IMR-90 (cell line): ENCODE measurements around the gene IL2RA. TPM values are rescaled to one million over a fixed set of nuclear protein-coding genes. Genes with fewer than 3 reads are reported as not detected.

Source experiments
- ATAC-seq: fragments of 200-7000 bp; cut with Tn5 transposase; 2 replicates; pipeline ENCODE4 v1.9.1; 2020; ENCODE audit warnings: low read depth, mild to moderate bottlenecking, moderate library complexity
- BruUV-seq: library from RNA; stranded (reverse); fragments of 400-500 nt; replicated peaks from 2 replicates; lab custom pipeline; 2021; lab: Mats Ljungman, UMichigan
- CTCF ChIA-PET: fragments of 300-600 bp; formaldehyde crosslinking; extraction: SDS; loops from one replicate; lab custom pipeline; 2021; ENCODE audit warnings: antibody characterized with exemption; lab: Yijun Ruan, JAX
- POLR2A ChIA-PET: fragments of 300-600 bp; sonication (Branson Sonifier 250); formaldehyde crosslinking; loops from one replicate; lab custom pipeline; 2022; ENCODE audit warnings: antibody characterized with exemption; ENCODE audit not compliant: unreplicated experiment; lab: Charles Lee
- DNase-seq: peaks from one replicate; pipeline ENCODE4 v3.0.0; 2013
- H2AFZ ChIP-seq: replicated peaks from 2 replicates; pipeline ENCODE3; 2013; ENCODE audit warnings: low read length, mild to moderate bottlenecking; ENCODE audit not compliant: poor library complexity
- H2AK5ac ChIP-seq: 2 replicates; pipeline ENCODE4 v1.6.1; 2013; ENCODE audit warnings: low read depth, low read length, inconsistent platforms
- H2AK9ac ChIP-seq: replicated peaks from 2 replicates; pipeline ENCODE3; 2013; ENCODE audit warnings: mild to moderate bottlenecking, low read depth, low read length, moderate library complexity; ENCODE audit not compliant: poor library complexity
- H2BK120ac ChIP-seq: 2 replicates; pipeline ENCODE4 v1.6.1; 2013; ENCODE audit warnings: low read depth, low read length, inconsistent platforms
- H2BK15ac ChIP-seq: 3 replicates; pipeline ENCODE4 v1.6.1; 2013; ENCODE audit warnings: low read depth, low read length, inconsistent platforms
- H2BK20ac ChIP-seq: 2 replicates; pipeline ENCODE4 v1.6.1; 2013; ENCODE audit warnings: low read depth, mild to moderate bottlenecking, inconsistent platforms, low read length, moderate library complexity
- H2BK5ac ChIP-seq: 2 replicates; pipeline ENCODE4 v1.6.1; 2013; ENCODE audit warnings: mild to moderate bottlenecking, low read depth, low read length, inconsistent platforms; ENCODE audit not compliant: poor library complexity, severe bottlenecking
- H3K14ac ChIP-seq: replicated peaks from 2 replicates; pipeline ENCODE4 v1.6.1; 2013; ENCODE audit warnings: low read depth, low read length, inconsistent platforms
- H3K18ac ChIP-seq: 2 replicates; pipeline ENCODE4 v1.6.1; 2013; ENCODE audit warnings: low read depth, low read length, control low read depth
- H3K23ac ChIP-seq: 2 replicates; pipeline ENCODE4 v1.6.1; 2013; ENCODE audit warnings: low read depth, low read length, inconsistent platforms
- H3K27ac ChIP-seq: 2 replicates; pipeline ENCODE4 v1.5.1; 2013; ENCODE audit warnings: mild to moderate bottlenecking, control low read depth, low read length; ENCODE audit not compliant: insufficient read depth
- H3K27me3 ChIP-seq: 2 replicates; pipeline ENCODE4 v1.6.1; 2013; ENCODE audit warnings: low read length; ENCODE audit not compliant: control insufficient read depth, insufficient read depth
- H3K36me3 ChIP-seq: 2 replicates; pipeline ENCODE4 v1.6.1; 2013; ENCODE audit warnings: low read length, mixed read lengths; ENCODE audit not compliant: control insufficient read depth, insufficient read depth
- H3K4ac ChIP-seq: 2 replicates; pipeline ENCODE4 v1.6.1; 2013; ENCODE audit warnings: low read depth, low read length, inconsistent platforms
- H3K4me1 ChIP-seq: 2 replicates; pipeline ENCODE4 v1.6.1; 2013; ENCODE audit warnings: low read length, mixed read lengths; ENCODE audit not compliant: control insufficient read depth, insufficient read depth
- H3K4me2 ChIP-seq: 2 replicates; pipeline ENCODE4 v1.6.1; 2013; ENCODE audit warnings: low read depth, mild to moderate bottlenecking, control low read depth, low read length, moderate library complexity
- H3K4me3 ChIP-seq: 2 replicates; pipeline ENCODE4 v1.5.1; 2013; ENCODE audit warnings: low read depth, mild to moderate bottlenecking, control low read depth, low read length, moderate library complexity; ENCODE audit not compliant: insufficient read depth
- H3K56ac ChIP-seq: 2 replicates; pipeline ENCODE4 v1.6.1; 2013; ENCODE audit warnings: low read length, inconsistent platforms; ENCODE audit not compliant: insufficient read depth; ENCODE audit errors: extremely low read depth
- H3K79me1 ChIP-seq, 2 experiments: 2 replicates each; pipeline ENCODE4 v1.6.1; 2013; ENCODE audit warnings: low read length in 2 of 2, inconsistent platforms in 1 of 2, low read depth in 1 of 2
- H3K9ac ChIP-seq: 2 replicates; pipeline ENCODE4 v1.6.1; 2013; ENCODE audit warnings: low read depth, low read length, control low read depth
- H3K9me1 ChIP-seq: 2 replicates; pipeline ENCODE4 v1.6.1; 2013; ENCODE audit warnings: low read length, inconsistent platforms; ENCODE audit not compliant: insufficient read depth
- H3K9me3 ChIP-seq: 2 replicates; pipeline ENCODE4 v1.6.1; 2013; ENCODE audit warnings: low read length; ENCODE audit not compliant: control insufficient read depth, insufficient read depth
- H4K20me1 ChIP-seq: 2 replicates; pipeline ENCODE4 v1.6.1; 2013; ENCODE audit warnings: low read length, inconsistent platforms; ENCODE audit not compliant: insufficient read depth
- H4K5ac ChIP-seq: 2 replicates; pipeline ENCODE4 v1.6.1; 2013; ENCODE audit warnings: mild to moderate bottlenecking, low read depth, low read length, control low read depth
- H4K8ac ChIP-seq, 2 experiments: 2 replicates each; pipeline ENCODE4 v1.6.1; 2013; ENCODE audit warnings: low read depth in 2 of 2, low read length in 2 of 2, control low read depth in 1 of 2, inconsistent platforms in 1 of 2
- H4K91ac ChIP-seq: 2 replicates; pipeline ENCODE4 v1.6.1; 2013; ENCODE audit warnings: low read depth, low read length, inconsistent platforms; ENCODE audit not compliant: insufficient read depth
- BHLHE40 ChIP-seq: fragments of 150-350 bp; IDR thresholded peaks from 2 replicates; pipeline ENCODE4 v1.6.1; 2016; ENCODE audit warnings: mild to moderate bottlenecking, low read depth, low read length
- CHD1 ChIP-seq: IDR thresholded peaks from 2 replicates; pipeline ENCODE4 v1.6.1; 2012; ENCODE audit warnings: low read depth, low read length, improper control_type of control experiment
- MAZ ChIP-seq: IDR thresholded peaks from 2 replicates; pipeline ENCODE4 v1.6.1; 2012; ENCODE audit warnings: low read depth, mild to moderate bottlenecking, low read length, improper control_type of control experiment, moderate library complexity, borderline replicate concordance
- NFE2L2 ChIP-seq: fragments of 150-350 bp; IDR thresholded peaks from 2 replicates; pipeline ENCODE4 v1.6.1; 2016; ENCODE audit warnings: low read depth, mild to moderate bottlenecking, low read length
- POLR2A ChIP-seq: IDR thresholded peaks from 2 replicates; pipeline ENCODE4 v1.6.1; 2012; ENCODE audit warnings: mild to moderate bottlenecking, low read depth, low read length
- RAD21 ChIP-seq: IDR thresholded peaks from 2 replicates; pipeline ENCODE4 v1.6.1; 2012; ENCODE audit warnings: low read length, improper control_type of control experiment
- RCOR1 ChIP-seq: IDR thresholded peaks from 2 replicates; pipeline ENCODE4 v1.6.1; 2012; ENCODE audit warnings: mild to moderate bottlenecking, low read length, improper control_type of control experiment; ENCODE audit not compliant: insufficient replicate concordance
- SMC3 ChIP-seq: fragments of 150-350 bp; IDR thresholded peaks from 2 replicates; pipeline ENCODE4 v1.6.1; 2016; ENCODE audit warnings: low read depth, mild to moderate bottlenecking, antibody characterized with exemption, low read length, moderate library complexity
- WGBS, 2 experiments: methylation state at CpG; one replicate each; pipeline versions ENCODE4 v1.1.5 to v1.1.7; 2013; ENCODE audit warnings: missing lambda C conversion rate in 2 of 2; ENCODE audit not compliant: insufficient read length in 1 of 2; ENCODE audit errors: extremely low coverage in 2 of 2; 5-methylcytosine and 5-hydroxymethylcytosine counted together
- dilution Hi-C: fragments of 300-500 bp; cut with HindIII; formaldehyde crosslinking; loops from one replicate; pipeline ENCODE4 v1.14.3; 2018; ENCODE audit warnings: low sequenced_read_pairs; ENCODE audit not compliant: unreplicated experiment
- in situ Hi-C: fragments of 300-500 bp; cut with MboI; formaldehyde crosslinking; loops from 3 replicates; pipeline ENCODE4 v1.14.3; 2019; ENCODE audit warnings: low sequenced_read_pairs, inconsistent platforms, mixed read lengths
- intact Hi-C: fragments of 100-400 bp; cut with micrococcal nuclease; formaldehyde crosslinking; loops from 2 replicates; pipeline ENCODE4 v1.10.0; 2022
- polyA plus RNA-seq, 3 experiments: library from polyadenylated mRNA; depleted of rRNA; stranded (reverse); fragments of >200 nt; gene quantifications; 2 replicates each; pipeline ENCODE4 v1.2.3, GENCODE V29; 2012; ENCODE audit warnings: low replicate concordance in 1 of 3
- total RNA-seq: library from RNA; depleted of rRNA; stranded (reverse); fragments of >200 nt; gene quantifications from 2 replicates; pipeline ENCODE4 v1.2.3, GENCODE V29; 2012
- TF ChIP-seq, protein P1 (sequence below): fragments of 150-350 bp; IDR thresholded peaks from 2 replicates; pipeline ENCODE4 v1.6.1; 2017; ENCODE audit warnings: mild to moderate bottlenecking, antibody characterized with exemption, low read length, low read depth
- TF ChIP-seq, protein P2 (sequence below): fragments of 150-350 bp; IDR thresholded peaks from 2 replicates; pipeline ENCODE4 v1.6.1; 2016; ENCODE audit warnings: low read depth, mild to moderate bottlenecking, low read length, moderate library complexity, borderline replicate concordance

IL2RA gene
- total and polyA plus RNA-seq, 2 of the 4 experiments (the other 2 are of a cell fraction), result not detected

DNA sequence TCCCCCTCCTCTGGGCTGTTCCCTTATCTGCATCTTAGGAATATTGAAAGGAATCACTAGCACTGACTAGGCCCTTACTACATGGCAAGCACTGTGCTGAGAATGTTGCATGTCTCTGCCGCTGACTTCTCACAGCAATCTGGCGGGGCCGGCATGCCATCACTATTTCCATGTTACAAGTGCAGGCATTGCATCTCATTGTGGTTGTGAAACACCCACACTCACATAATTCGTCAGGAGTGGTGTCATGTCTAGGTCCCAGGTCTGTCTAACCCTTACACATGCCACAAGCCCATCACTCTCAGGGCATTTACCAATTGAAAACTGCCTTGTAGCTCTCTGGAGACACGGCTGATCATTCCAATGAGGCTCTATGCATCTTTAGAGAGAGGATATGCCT is 8.5 kb upstream of the IL2RA start:
- CTCF ChIA-PET, result interaction anchor here (0.6 kb wide), 1 partner anchor 100 kb away, joined by 4 read pairs; no protein-coding TSS in a partner anchor
- Histone ChIP-seq H2BK5ac (no peak overlapping the region), H4K20me1 (no peaks in the 10 kb centered on the region), H3K9me1 (no peaks in the 10 kb centered on the region), H4K5ac (no peak overlapping the region), H3K9ac (no peak overlapping the region), H3K18ac (no peak overlapping the region), H3K9me3 (peaks cover 2% of the 10 kb centered on the region; the same call in 1 of the 2 replicates), H3K56ac (no peak overlapping the region), H3K4me1 (peaks cover 4% of the 10 kb centered on the region), H3K14ac (no peak overlapping the region), H3K27me3 (peaks cover 31% of the 10 kb centered on the region), H3K4me3 (no peak overlapping the region), H2AFZ (no peak overlapping the region), H3K79me1 (no peaks in the 10 kb centered on the region), H4K91ac (no peak overlapping the region), H3K23ac (no peak overlapping the region), H3K27ac (no peak overlapping the region), H3K4me2 (no peak overlapping the region), H2AK9ac (no peak overlapping the region), H3K4ac (no peak overlapping the region), H2BK120ac (no peak overlapping the region), H2AK5ac (no peak overlapping the region), H3K36me3 (no peaks in the 10 kb centered on the region), H2BK15ac (no peak overlapping the region), H4K8ac (no peak overlapping the region), H2BK20ac (no peak overlapping the region)
- POLR2A ChIA-PET, result no interaction called here
- dilution Hi-C loops (no loop called here), intact Hi-C loops (no loop called here), in situ Hi-C loops (no loop called here)
- DNase-seq, result no peak
- no TSS peak for BruUV-seq
- TF ChIP-seq, protein P1, sequence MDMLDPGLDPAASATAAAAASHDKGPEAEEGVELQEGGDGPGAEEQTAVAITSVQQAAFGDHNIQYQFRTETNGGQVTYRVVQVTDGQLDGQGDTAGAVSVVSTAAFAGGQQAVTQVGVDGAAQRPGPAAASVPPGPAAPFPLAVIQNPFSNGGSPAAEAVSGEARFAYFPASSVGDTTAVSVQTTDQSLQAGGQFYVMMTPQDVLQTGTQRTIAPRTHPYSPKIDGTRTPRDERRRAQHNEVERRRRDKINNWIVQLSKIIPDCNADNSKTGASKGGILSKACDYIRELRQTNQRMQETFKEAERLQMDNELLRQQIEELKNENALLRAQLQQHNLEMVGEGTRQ, result no peak
- TF ChIP-seq NFE2L2 (no peak), POLR2A (no peak), MAZ (no peak), SMC3 (no peak), RCOR1 (no peak), RAD21 (no peak), BHLHE40 (no peak), CHD1 (no peak)
- TF ChIP-seq, protein P2, sequence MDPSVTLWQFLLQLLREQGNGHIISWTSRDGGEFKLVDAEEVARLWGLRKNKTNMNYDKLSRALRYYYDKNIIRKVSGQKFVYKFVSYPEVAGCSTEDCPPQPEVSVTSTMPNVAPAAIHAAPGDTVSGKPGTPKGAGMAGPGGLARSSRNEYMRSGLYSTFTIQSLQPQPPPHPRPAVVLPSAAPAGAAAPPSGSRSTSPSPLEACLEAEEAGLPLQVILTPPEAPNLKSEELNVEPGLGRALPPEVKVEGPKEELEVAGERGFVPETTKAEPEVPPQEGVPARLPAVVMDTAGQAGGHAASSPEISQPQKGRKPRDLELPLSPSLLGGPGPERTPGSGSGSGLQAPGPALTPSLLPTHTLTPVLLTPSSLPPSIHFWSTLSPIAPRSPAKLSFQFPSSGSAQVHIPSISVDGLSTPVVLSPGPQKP, result no peak
- 100% methylated on average over 1 of the region's 5 CpGs; no CpG with 5 or more reads in 1 of the 2 experiments for WGBS, 2 experiments
- no peak for ATAC-seq
